Keratinocyte (primary cell): Measurements from ENCODE around the gene DCHS1. TPM values are rescaled to one million over a fixed set of nuclear protein-coding genes. Genes with fewer than 3 reads are reported as not detected.

Source experiments
- DNase-seq: peaks from one replicate; pipeline ENCODE4 v3.0.0-alpha.2; 2011; ENCODE audit warnings: low read depth, missing footprints, low spot score
- FAIRE-seq: peaks from 2 replicates; lab custom pipeline; 2011; peaks lifted over from hg19 to GRCh38; lab: Jason Lieb, UNC
- H2AFZ ChIP-seq: 2 replicates; pipeline ENCODE4 v1.6.0; 2012; ENCODE audit warnings: low read length, control low read depth, inconsistent platforms; ENCODE audit not compliant: control insufficient read depth
- H3K27ac ChIP-seq: 2 replicates; pipeline ENCODE4 v1.5.1; 2011; ENCODE audit warnings: low read length; ENCODE audit not compliant: control insufficient read depth, insufficient read depth
- H3K27me3 ChIP-seq: 3 replicates; pipeline ENCODE4 v1.6.0; 2011; ENCODE audit warnings: low read length; ENCODE audit not compliant: control insufficient read depth, insufficient read depth; ENCODE audit errors: extremely low read depth
- H3K36me3 ChIP-seq, 2 experiments: 2 replicates in 1 of 2; 3 replicates in 1 of 2; pipeline ENCODE4 v1.5.1; 2011; ENCODE audit warnings: low read length in 2 of 2, mild to moderate bottlenecking in 1 of 2; ENCODE audit not compliant: control insufficient read depth in 2 of 2, insufficient read depth in 2 of 2; ENCODE audit errors: extremely low read depth in 1 of 2
- H3K4me1 ChIP-seq: 3 replicates; pipeline ENCODE4 v1.5.1; 2011; ENCODE audit warnings: low read length; ENCODE audit not compliant: control insufficient read depth, insufficient read depth; ENCODE audit errors: extremely low read depth
- H3K4me2 ChIP-seq: 3 replicates; pipeline ENCODE4 v1.6.0; 2011; ENCODE audit warnings: low read depth, low read length; ENCODE audit not compliant: control insufficient read depth, insufficient read depth; ENCODE audit errors: extremely low read depth
- H3K4me3 ChIP-seq, 3 experiments: fragments of 200-600 bp in 1 of 3; sonication (generic) in 1 of 3; 2 replicates in 2 of 3; 3 replicates in 1 of 3; pipeline ENCODE4 v1.5.1; 2011 to 2016; ENCODE audit warnings: low read length in 3 of 3, mild to moderate bottlenecking in 3 of 3, control low read depth in 2 of 3, inconsistent platforms in 1 of 3, low read depth in 1 of 3, mixed read lengths in 1 of 3, mixed run types in 1 of 3, moderate library complexity in 1 of 3; ENCODE audit not compliant: control insufficient read depth in 2 of 3, insufficient read depth in 2 of 3; ENCODE audit errors: extremely low read depth in 1 of 3
- H3K79me2 ChIP-seq: 2 replicates; pipeline ENCODE4 v1.6.0; 2012; ENCODE audit warnings: low read length; ENCODE audit not compliant: control insufficient read depth, insufficient read depth
- H3K9ac ChIP-seq: 3 replicates; pipeline ENCODE4 v1.6.0; 2011; ENCODE audit warnings: low read length; ENCODE audit not compliant: control insufficient read depth, insufficient read depth; ENCODE audit errors: extremely low read depth
- H3K9me1 ChIP-seq: 3 replicates; pipeline ENCODE4 v1.6.0; 2011; ENCODE audit warnings: low read length; ENCODE audit not compliant: control insufficient read depth, insufficient read depth; ENCODE audit errors: extremely low read depth
- H3K9me3 ChIP-seq: 2 replicates; pipeline ENCODE4 v1.5.1; 2012; ENCODE audit warnings: low read depth, low read length; ENCODE audit not compliant: control insufficient read depth
- H4K20me1 ChIP-seq: 3 replicates; pipeline ENCODE4 v1.6.0; 2011; ENCODE audit warnings: low read length; ENCODE audit not compliant: control insufficient read depth, insufficient read depth; ENCODE audit errors: extremely low read depth
- CTCF ChIP-seq, 3 experiments: IDR thresholded peaks in 1 of 3; conservative IDR thresholded peaks in 1 of 3; optimal IDR thresholded peaks in 1 of 3; 2 replicates in 2 of 3; 3 replicates in 1 of 3; pipeline versions ENCODE3 to v1.5.1; 2011; ENCODE audit warnings: low read length in 3 of 3, mild to moderate bottlenecking in 3 of 3, moderate library complexity in 2 of 3, control low read depth in 1 of 3, inconsistent platforms in 1 of 3; ENCODE audit not compliant: insufficient read depth in 2 of 3; ENCODE audit errors: extremely low read depth in 1 of 3
- EZH2 ChIP-seq: IDR thresholded peaks from one replicate; pipeline ENCODE4 v1.6.1; 2012; ENCODE audit warnings: inconsistent platforms, mild to moderate bottlenecking, low read length, moderate library complexity
- dilution Hi-C: fragments of 300-500 bp; cut with MboI; formaldehyde crosslinking; loops from one replicate; pipeline ENCODE4 v1.7.0; 2020; ENCODE audit warnings: low sequenced_read_pairs; ENCODE audit not compliant: extremely low pct_ligation_motif_present
- polyA plus RNA-seq, 5 experiments: library from polyadenylated mRNA; depleted of rRNA in 3 of 5; stranded (reverse) in 3 of 5; stranded (forward) in 1 of 5; unstranded in 1 of 5; fragments of >200 nt; gene quantifications; 1 replicate in 1 of 5; 2 replicates in 3 of 5; 3 replicates in 1 of 5; pipeline versions ENCODE4 v1.2.1 to v1.2.3, GENCODE V29; 2011 to 2012; ENCODE audit warnings: missing spikeins in 2 of 5, low read depth in 1 of 5, low replicate concordance in 1 of 5

DCHS1 gene
- polyA plus RNA-seq, 1 donor (not counting 4 experiments of a cell fraction or from before 2014, with no cell fraction given), result 0.03 TPM

GRCh38 chr11:6648501-6648900 lies 7.1 kb downstream of the DCHS1 start:
- no peak for FAIRE-seq

GRCh38 chr11:6647836-6648235 lies 7.8 kb downstream of the DCHS1 start:
- Histone ChIP-seq H3K4me2 (no peak overlapping the region), H3K27ac (no peak overlapping the region), H3K9me1 (no peaks in the 10 kb centered on the region), H3K4me3 (no peak overlapping the region), H3K4me1 (no peaks in the 10 kb centered on the region), H4K20me1 (no peaks in the 10 kb centered on the region), H3K9me3 (no peaks in the 10 kb centered on the region), H2AFZ (no peak overlapping the region), H3K36me3 (no peaks in the 10 kb centered on the region), H3K9ac (no peak overlapping the region), H3K27me3 (peaks cover 22% of the 10 kb centered on the region), H3K79me2 (no peaks in the 10 kb centered on the region)
- DNase-seq, result no peak
- no peak for FAIRE-seq
- TF ChIP-seq CTCF (optimal IDR thresholded peaks at IDR 0.05 in 1 of 3, IDR thresholded peaks at IDR 0.05 in 1 of 3, conservative IDR thresholded peaks at IDR 0.05 in 1 of 3; ENCODE audit: extremely low read depth in 1 of 3, insufficient read depth in 2 of 3, low read length in 3 of 3) (no peak), EZH2 (no peak)
- dilution Hi-C loops, result no loop called here

More at GRCh38 chr11:6648501-6648900, 7.1 kb downstream of the DCHS1 start:
- TF ChIP-seq CTCF (optimal IDR thresholded peaks at IDR 0.05 in 1 of 3, IDR thresholded peaks at IDR 0.05 in 1 of 3, conservative IDR thresholded peaks at IDR 0.05 in 1 of 3; ENCODE audit: extremely low read depth in 1 of 3, insufficient read depth in 2 of 3, low read length in 3 of 3), result no peak
- TF ChIP-seq EZH2, result no peak
- Histone ChIP-seq H3K4me3 (no peak overlapping the region), H2AFZ (no peak overlapping the region), H3K27me3 (peaks cover 28% of the 10 kb centered on the region), H4K20me1 (no peaks in the 10 kb centered on the region), H3K36me3 (no peaks in the 10 kb centered on the region), H3K9ac (no peak overlapping the region), H3K9me1 (no peaks in the 10 kb centered on the region), H3K9me3 (no peaks in the 10 kb centered on the region), H3K79me2 (no peaks in the 10 kb centered on the region), H3K27ac (no peak overlapping the region), H3K4me1 (no peaks in the 10 kb centered on the region), H3K4me2 (no peak overlapping the region)
- dilution Hi-C loops, result no loop called here
- DNase-seq, result no peak
